IPS-18c (cell line): ENCODE results near the gene ZNF91.
"Not testable (repeated sequence)": the region's sequence is repeated elsewhere in the genome, so short reads cannot be mapped to it uniquely, and the experiment has no call there.

Source experiments
- H3K4me3 ChIP-seq: 2 replicates; pipeline ENCODE4 v1.7.0; 2013; ENCODE audit warnings: low read depth, mild to moderate bottlenecking, low read length, moderate library complexity; ENCODE audit not compliant: insufficient read depth
- H3K9me3 ChIP-seq: one replicate; pipeline ENCODE4 v1.6.1; 2013; ENCODE audit warnings: mild to moderate bottlenecking, low read length, moderate library complexity; ENCODE audit not compliant: control insufficient read depth, insufficient read depth

Gene ZNF91

GRCh38 chr19:23309926-23310325 is 85.3 kb downstream of the ZNF91 start:
- no peaks in the 10 kb centered on the region for H3K9me3 ChIP-seq

GRCh38 chr19:23305555-23305954 is 89.7 kb downstream of the ZNF91 start:
- Histone ChIP-seq H3K9me3 (no peaks in the 10 kb centered on the region), H3K4me3 (no peak overlapping the region)

More at GRCh38 chr19:23309926-23310325, 85.3 kb downstream of the ZNF91 start:
- H3K4me3 ChIP-seq: no peak overlapping the region

- Histone ChIP-seq H3K9me3 (no peaks in the 10 kb centered on the region), H3K4me3 (no peak overlapping the region)
Observed at GRCh38 chr19:23304238-23304637, 91.0 kb downstream of the ZNF91 start.

DNA sequence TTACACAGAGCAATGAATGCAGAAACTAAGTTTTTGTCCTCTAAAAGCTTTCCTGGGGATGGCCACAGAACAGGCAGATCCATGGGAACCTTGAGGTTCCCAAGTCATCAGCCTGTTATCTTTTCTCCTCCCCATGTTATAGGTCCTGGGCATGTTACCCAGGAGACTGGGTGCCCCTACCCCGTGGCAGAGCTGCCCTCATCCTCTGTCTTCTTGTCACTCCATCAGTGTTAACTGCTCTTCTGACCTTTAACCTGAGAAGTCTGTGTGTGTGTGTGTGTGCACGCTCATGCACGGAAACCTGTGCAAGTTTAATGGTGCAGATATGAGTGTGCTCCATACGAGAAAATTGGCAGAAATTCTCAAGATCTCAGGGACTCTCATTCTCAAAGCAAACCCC is 101.1 kb downstream of the ZNF91 start:
- no peak overlapping the region for H3K4me3 ChIP-seq
- H3K9me3 ChIP-seq: peaks cover 12% of the 10 kb centered on the region

- H3K9me3 ChIP-seq: not testable (repeated sequence)
Observed at GRCh38 chr19:23289966-23290365, 105.3 kb downstream of the ZNF91 start.

More at GRCh38 chr19:23289966-23290365, 105.3 kb downstream of the ZNF91 start:
- H3K4me3 ChIP-seq: not testable (repeated sequence)
